GM18508 (cell line): Measurements from ENCODE around the gene CLDND1.

Experiments used
- ATAC-seq: cut with Tn5 transposase; IDR thresholded peaks from one replicate; pipeline ENCODE4 v1.9.1; 2021; ENCODE audit warnings: moderate number of reproducible peaks; ENCODE audit not compliant: insufficient read depth, unreplicated experiment

The CLDND1 gene

GRCh38 chr3:98552232-98553020, 29.7 kb upstream of the CLDND1 start:
- no peak for ATAC-seq

- ATAC-seq, result no peak
Observed at GRCh38 chr3:98551754-98552153, 29.1 kb upstream of the CLDND1 start.

- ATAC-seq, result no peak
Observed at GRCh38 chr3:98551236-98551635, 28.5 kb upstream of the CLDND1 start.

- ATAC-seq, result no peak
Observed at GRCh38 chr3:98550833-98551232, 28.1 kb upstream of the CLDND1 start.

GRCh38 chr3:98548544-98548943, 25.8 kb upstream of the CLDND1 start:
- ATAC-seq, result no peak

GRCh38 chr3:98545940-98546339, 23.2 kb upstream of the CLDND1 start:
- peak; percentile 40 for ATAC-seq

- ATAC-seq, result no peak
Observed at GRCh38 chr3:98542623-98543022, 19.9 kb upstream of the CLDND1 start.

- no peak for ATAC-seq
Observed at GRCh38 chr3:98541695-98542094, 19.0 kb upstream of the CLDND1 start.

- peak; percentile 21 for ATAC-seq
Observed at GRCh38 chr3:98540346-98540745, 17.6 kb upstream of the CLDND1 start.

GRCh38 chr3:98536456-98537017, 13.8 kb upstream of the CLDND1 start:
- ATAC-seq, result peak; percentile 82

GRCh38 chr3:98534734-98535133, 12.0 kb upstream of the CLDND1 start:
- ATAC-seq, result no peak

- no peak for ATAC-seq
Observed at GRCh38 chr3:98534168-98534567, 11.5 kb upstream of the CLDND1 start.

- ATAC-seq, result no peak
Observed at GRCh38 chr3:98532709-98533571, 10.2 kb upstream of the CLDND1 start.

- no peak for ATAC-seq
Observed at GRCh38 chr3:98532275-98532637, 9.6 kb upstream of the CLDND1 start.

- no peak for ATAC-seq
Observed at GRCh38 chr3:98531622-98532274, 9.0 kb upstream of the CLDND1 start, which contains the start of gene GPR15. GPR15 (plus strand) TSS chr3:98531978; CDS start chr3:98532034, 56 bp downstream.

GRCh38 chr3:98530676-98531075, 8.0 kb upstream of the CLDND1 start:
- no peak for ATAC-seq

- ATAC-seq, result no peak
Observed at GRCh38 chr3:98529856-98530459, 7.3 kb upstream of the CLDND1 start.

- ATAC-seq, result no peak
Observed at GRCh38 chr3:98528474-98529346, 6.0 kb upstream of the CLDND1 start.

GRCh38 chr3:98525494-98525893, 2.8 kb upstream of the CLDND1 start:
- no peak for ATAC-seq
